Posterior vena cava (tissue), 2 donors: ENCODE data around the gene RHBDD1. TPM values are rescaled to one million over a fixed set of nuclear protein-coding genes. Genes with fewer than 3 reads are reported as not detected.
"Not testable (repeated sequence)": the region's sequence is repeated elsewhere in the genome, so short reads cannot be mapped to it uniquely, and the experiment has no call there.

ENCODE experiments used
- DNase-seq: peaks from one replicate; pipeline ENCODE4 v3.0.0-alpha.2; 2020; ENCODE audit warnings: low spot score
- intact Hi-C, 2 donors: fragments of 100-400 bp; cut with DNase I; formaldehyde crosslinking; loops; one replicate each; pipeline versions ENCODE4 v1.14.1 to v1.14.2; 2022 to 2023
- total RNA-seq, 2 donors: library from RNA; stranded (reverse); fragmentation: NEBNext Ultra II Directional; extraction: Animal tissue kit (Norgen Biotek cat#: 25700); gene quantifications; one replicate each; pipeline ENCODE4 v1.2.1, GENCODE V29; 2021
- donor health status: DM: yes; HTN: yes; CAD: no.
- donor health status: DM: yes; HTN: yes; CAD: no.

The RHBDD1 gene
- total RNA-seq, 2 donors from 2014 or later = 39.3 to 40.5 TPM

- intact Hi-C loops = loop anchor here in 1 of 2 donors (10.0 kb wide), 2 partner anchors 53 to 133 kb away; no protein-coding TSS in a partner anchor
- no peak for DNase-seq
Measured at GRCh38 chr2:226797989-226798421, 37.8 kb upstream of the RHBDD1 start.

DNA sequence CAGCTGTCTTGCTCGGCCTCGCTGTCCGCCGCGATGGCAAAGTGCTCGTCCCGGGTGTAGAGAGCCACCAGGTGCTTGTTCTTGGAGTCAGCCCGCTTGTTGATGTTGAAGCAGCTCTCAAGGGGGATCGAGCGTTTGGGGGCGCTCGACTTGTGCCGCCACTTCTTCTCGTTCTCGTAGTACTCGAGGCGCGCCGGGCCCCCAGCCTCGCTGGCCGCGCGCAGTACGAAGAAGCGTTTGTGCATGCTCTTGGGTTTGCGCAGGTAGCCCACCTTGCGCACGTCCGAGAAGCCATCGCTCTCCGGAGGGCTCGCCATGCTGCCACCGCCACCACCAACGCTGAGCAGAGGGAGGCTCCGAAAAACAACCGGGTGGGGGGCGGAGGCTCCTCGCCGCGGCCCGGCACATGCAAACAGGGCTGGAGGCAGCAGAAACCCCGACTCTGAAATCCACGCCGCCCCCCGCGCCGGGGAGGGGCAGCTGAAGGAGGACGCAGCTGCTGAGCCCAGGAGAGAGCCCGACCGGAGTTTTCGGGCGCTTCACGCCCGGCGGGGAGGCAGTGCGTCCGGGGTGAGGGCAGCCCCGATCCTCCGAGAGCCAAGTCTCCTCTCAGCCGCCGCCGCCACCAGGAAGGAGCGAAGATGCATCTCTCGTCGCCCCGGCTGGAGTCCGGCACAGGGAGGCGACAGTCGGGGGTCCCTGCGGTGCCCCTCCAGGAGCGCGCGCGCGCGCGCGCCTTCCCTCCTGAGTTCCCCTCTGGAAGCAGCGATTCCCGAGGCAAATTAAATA, 37.2 kb upstream of the RHBDD1 start:
- no peak for DNase-seq
- intact Hi-C loops = loop anchor here in 1 of 2 donors (10.0 kb wide), 2 partner anchors 54 to 134 kb away; no protein-coding TSS in a partner anchor

GRCh38 chr2:226799211-226799975, 36.5 kb upstream of the RHBDD1 start, which contains the start of gene IRS1:
Gene IRS1, minus strand, starts transcription at chr2:226799820. Its CDS starts 1,082 bp downstream, at chr2:226798738.
- DNase-seq = peak; percentile 90

GRCh38 chr2:226799976-226800940, 35.6 kb upstream of the RHBDD1 start:
- DNase-seq = no peak
- intact Hi-C loops = loop anchor here (2.0 to 10.0 kb wide), 6 partner anchors 37 to 915 kb away; partner anchors contain the start of gene RHBDD1 (in 1 of the 2)

More at GRCh38 chr2:226799211-226799975, 36.5 kb upstream of the RHBDD1 start, which contains the start of gene IRS1:
- intact Hi-C loops = loop anchor here in 1 of 2 donors (10.0 kb wide), 2 partner anchors 55 to 135 kb away; no protein-coding TSS in a partner anchor

- peak; percentile 91 for DNase-seq
- intact Hi-C loops = loop anchor here (2.0 to 10.0 kb wide), 4 partner anchors 36 to 916 kb away; partner anchors contain the start of gene RHBDD1 (in 1 of the 2)
Measured at GRCh38 chr2:226800941-226801784, 34.7 kb upstream of the RHBDD1 start.

DNA sequence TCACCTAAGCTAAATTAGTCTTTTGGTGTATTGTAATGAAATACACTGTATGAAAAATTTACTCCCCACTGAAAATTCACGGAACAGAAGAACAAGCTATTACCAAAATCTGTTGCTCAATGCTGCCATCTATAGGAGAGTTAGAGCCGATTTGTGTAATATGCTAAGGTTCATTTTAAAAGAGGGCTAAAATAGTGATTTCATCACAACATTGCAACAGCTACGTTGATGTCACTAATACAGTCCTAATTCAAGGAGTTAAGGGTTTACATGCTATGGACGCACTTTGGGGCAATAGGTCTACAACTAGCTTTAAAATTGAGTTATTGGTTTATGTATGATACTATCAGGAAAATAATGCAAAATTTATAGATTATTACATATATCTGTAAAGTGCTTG, 33.3 kb upstream of the RHBDD1 start:
- DNase-seq = no peak
- intact Hi-C loops = loop anchor here (5.0 to 10.0 kb wide), 3 partner anchors 182 to 918 kb away; no protein-coding TSS in a partner anchor

- DNase-seq = no peak
- intact Hi-C loops = loop anchor here (5.0 to 10.0 kb wide), 3 partner anchors 181 to 919 kb away; no protein-coding TSS in a partner anchor
Measured at GRCh38 chr2:226803410-226803809, 32.4 kb upstream of the RHBDD1 start.

DNA sequence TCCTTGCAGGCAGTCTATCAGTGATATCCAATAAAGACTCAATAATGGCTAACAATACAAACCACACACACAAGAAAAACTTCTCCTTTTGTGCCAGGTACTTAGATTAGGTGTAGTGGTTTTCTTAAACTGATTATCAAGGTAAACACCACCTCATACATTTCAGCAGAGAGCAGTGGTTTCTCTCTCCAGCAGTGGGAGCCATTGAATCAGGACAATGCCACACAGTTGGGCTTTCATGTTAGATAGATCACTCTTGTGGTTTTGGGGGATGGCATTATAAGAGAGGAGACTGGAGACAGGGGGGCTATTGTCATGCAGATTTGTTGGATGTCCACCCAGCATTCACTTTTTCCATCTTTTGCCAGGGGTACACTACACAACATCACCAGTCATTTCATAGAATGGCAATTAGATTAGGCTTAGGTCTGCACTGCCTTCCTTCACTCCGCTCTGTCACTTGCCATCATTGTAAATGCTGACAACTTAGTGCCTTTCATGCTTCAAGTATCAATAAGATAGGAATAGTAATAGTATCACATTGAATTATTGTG, 22.6 kb upstream of the RHBDD1 start:
- intact Hi-C loops = loop anchor here in 1 of 2 donors (10.0 kb wide), 1 partner anchor 172 kb away; no protein-coding TSS in a partner anchor
- DNase-seq = no peak

GRCh38 chr2:226818930-226819329, 16.9 kb upstream of the RHBDD1 start:
- intact Hi-C loops = loop anchor here in 1 of 2 donors (10.0 kb wide), 1 partner anchor 166 kb away; no protein-coding TSS in a partner anchor
- no peak for DNase-seq

- no peak for DNase-seq
- intact Hi-C loops = no loop called here
Measured at GRCh38 chr2:226825056-226825455, 10.8 kb upstream of the RHBDD1 start.

GRCh38 chr2:226828191-226828590, 7.7 kb upstream of the RHBDD1 start:
- no peak for DNase-seq
- intact Hi-C loops = no loop called here

- no peak for DNase-seq
- intact Hi-C loops = loop anchor here (10.0 kb wide), 2 partner anchors 155 to 1155 kb away; no protein-coding TSS in a partner anchor
Measured at GRCh38 chr2:226829721-226830631, 5.9 kb upstream of the RHBDD1 start.

GRCh38 chr2:226831266-226831665, 4.6 kb upstream of the RHBDD1 start:
- DNase-seq = no peak
- intact Hi-C loops = loop anchor here (10.0 kb wide), 2 partner anchors 154 to 1156 kb away; no protein-coding TSS in a partner anchor

DNA sequence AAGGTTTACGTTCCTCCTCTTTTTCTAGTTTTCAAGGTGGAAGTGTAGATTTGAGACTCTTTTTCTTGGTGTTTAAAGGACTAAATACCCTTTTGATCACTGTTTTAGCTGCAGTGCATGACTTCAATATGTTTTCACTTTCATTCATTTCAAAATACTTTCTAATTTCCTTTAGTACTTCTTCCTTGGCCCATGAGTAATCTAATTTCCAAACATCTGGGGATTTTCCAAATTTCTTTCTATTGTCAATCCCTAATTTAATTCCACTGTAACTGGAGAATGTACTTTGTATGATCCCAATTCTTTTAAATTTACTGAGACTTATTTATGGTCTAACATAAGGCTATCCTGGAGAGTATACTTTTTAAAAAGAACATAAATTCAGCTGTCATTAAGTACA, 3.8 kb upstream of the RHBDD1 start:
- no peak for DNase-seq
- intact Hi-C loops = loop anchor here (10.0 kb wide), 2 partner anchors 153 to 1157 kb away; no protein-coding TSS in a partner anchor

- not testable (repeated sequence) for DNase-seq
- intact Hi-C loops = loop anchor here (10.0 kb wide), 2 partner anchors 150 to 1160 kb away; no protein-coding TSS in a partner anchor
Measured at GRCh38 chr2:226834880-226835279, 974 bp upstream of the RHBDD1 start.

DNA sequence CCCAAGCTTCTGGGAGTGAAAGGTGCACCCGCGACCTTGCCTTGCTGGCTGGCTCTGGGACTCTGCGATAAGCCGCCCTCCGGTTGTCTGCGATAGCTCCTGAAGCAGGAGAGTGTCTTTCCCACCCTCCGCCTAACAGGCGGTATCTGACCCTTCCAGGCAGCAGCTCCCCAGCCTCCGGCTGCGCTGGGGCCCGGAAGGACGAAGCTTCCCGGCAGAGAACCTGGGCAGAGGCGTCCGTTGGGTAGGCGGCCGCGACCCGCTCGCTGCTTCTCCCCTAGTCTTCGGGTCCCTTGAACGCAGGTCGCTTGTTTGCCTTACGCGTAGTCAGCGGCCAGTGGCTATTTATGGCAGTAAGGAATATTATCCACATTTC, 446 bp upstream of the RHBDD1 start:
- peak; percentile 82 for DNase-seq

More for the DNA sequence above, 446 bp upstream of the RHBDD1 start:
- intact Hi-C loops = loop anchor here (10.0 kb wide), 2 partner anchors 149 to 1161 kb away; no protein-coding TSS in a partner anchor
